Endothelial cell of umbilical vein (primary cell): ENCODE results near the gene OR2H2. TPM values are rescaled to one million over a fixed set of nuclear protein-coding genes. Genes with fewer than 3 reads are reported as not detected.

Experiments
- BruUV-seq: library from RNA; stranded (reverse); fragments of 400-500 nt; replicated peaks from 2 replicates; lab custom pipeline; 2021; lab: Mats Ljungman, UMichigan
- CTCF ChIA-PET: fragments of 300-600, 350-600 bp; sonication (Branson Sonifier 250); formaldehyde crosslinking; loops from one replicate; lab custom pipeline; 2021; ENCODE audit warnings: antibody characterized with exemption, inconsistent platforms; lab: Charles Lee
- POLR2A ChIA-PET: fragments of 300-600, 350-600 bp; sonication (Branson Sonifier 250); formaldehyde crosslinking; loops from one replicate; lab custom pipeline; 2021; ENCODE audit warnings: antibody characterized with exemption, inconsistent platforms; lab: Charles Lee
- DNase-seq: peaks from one replicate; pipeline ENCODE4 v3.0.0-alpha.2; 2011; ENCODE audit warnings: low read depth, low spot score
- FAIRE-seq: peaks from 2 replicates; lab custom pipeline; 2011; peaks lifted over from hg19 to GRCh38; lab: Jason Lieb, UNC
- H2AFZ ChIP-seq: 2 replicates; pipeline ENCODE4 v1.6.0; 2012; ENCODE audit warnings: low read depth, low read length, control low read depth, inconsistent platforms
- H3K27ac ChIP-seq: 2 replicates; pipeline ENCODE4 v1.5.1; 2011; ENCODE audit warnings: low read depth, mild to moderate bottlenecking, control low read depth, low read length, moderate library complexity; ENCODE audit not compliant: insufficient read depth
- H3K27me3 ChIP-seq, 2 experiments: 2 replicates each; pipeline versions ENCODE4 v1.6.0 to v1.6.1; 2011; ENCODE audit warnings: low read length in 2 of 2, mixed read lengths in 1 of 2; ENCODE audit not compliant: control insufficient read depth in 2 of 2, insufficient read depth in 2 of 2
- H3K36me3 ChIP-seq, 2 experiments: 2 replicates in 1 of 2; 3 replicates in 1 of 2; pipeline ENCODE4 v1.5.1; 2011; ENCODE audit warnings: low read length in 2 of 2, mild to moderate bottlenecking in 1 of 2, moderate library complexity in 1 of 2; ENCODE audit not compliant: control insufficient read depth in 2 of 2, insufficient read depth in 2 of 2; ENCODE audit errors: extremely low read depth in 1 of 2
- H3K4me1 ChIP-seq: 3 replicates; pipeline ENCODE4 v1.5.1; 2011; ENCODE audit warnings: mild to moderate bottlenecking, low read length; ENCODE audit not compliant: control insufficient read depth, insufficient read depth; ENCODE audit errors: extremely low read depth
- H3K4me2 ChIP-seq: 2 replicates; pipeline ENCODE4 v1.6.1; 2011; ENCODE audit warnings: low read length, control low read depth, mixed read lengths; ENCODE audit not compliant: insufficient read depth
- H3K4me3 ChIP-seq, 3 experiments: fragments of 200-600 bp in 1 of 3; sonication (generic), shearing (Covaris generic) in 1 of 3; replicated peaks in 1 of 3; 2 replicates each; pipeline ENCODE4 v1.5.1; 2011 to 2016; ENCODE audit warnings: control low read depth in 3 of 3, low read length in 3 of 3, mild to moderate bottlenecking in 2 of 3, inconsistent platforms in 1 of 3, low read depth in 1 of 3, moderate library complexity in 1 of 3; ENCODE audit not compliant: insufficient read depth in 1 of 3
- H3K79me2 ChIP-seq: 2 replicates; pipeline ENCODE4 v1.6.0; 2012; ENCODE audit warnings: low read length, inconsistent platforms; ENCODE audit not compliant: control insufficient read depth, insufficient read depth
- H3K9ac ChIP-seq: replicated peaks from 2 replicates; pipeline ENCODE3; 2011; ENCODE audit warnings: low read length, control low read depth; ENCODE audit not compliant: insufficient read depth; ENCODE audit errors: extremely low read depth
- H3K9me1 ChIP-seq: replicated peaks from 3 replicates; pipeline ENCODE4 v1.6.0; 2011; ENCODE audit warnings: mild to moderate bottlenecking, low read length; ENCODE audit not compliant: control insufficient read depth, insufficient read depth; ENCODE audit errors: extremely low read depth
- H3K9me3 ChIP-seq: replicated peaks from 2 replicates; pipeline ENCODE4 v1.5.1; 2012; ENCODE audit warnings: low read length, inconsistent platforms; ENCODE audit not compliant: control insufficient read depth, insufficient read depth
- H4K20me1 ChIP-seq: replicated peaks from 2 replicates; pipeline ENCODE3; 2011; ENCODE audit warnings: mild to moderate bottlenecking, low read length; ENCODE audit not compliant: control insufficient read depth, insufficient read depth; ENCODE audit errors: extremely low read depth
- GATA2 ChIP-seq: IDR thresholded peaks from 2 replicates; pipeline ENCODE4 v1.7.0; 2011; ENCODE audit warnings: low read depth, mild to moderate bottlenecking, moderate library complexity, mixed read lengths, low read length; ENCODE audit not compliant: insufficient read length, insufficient read depth
- JUN ChIP-seq: IDR thresholded peaks from 2 replicates; pipeline ENCODE4 v1.6.1; 2011; ENCODE audit warnings: borderline replicate concordance, low read depth; ENCODE audit not compliant: insufficient read length, insufficient read depth
- MYC ChIP-seq: IDR thresholded peaks from one replicate; pipeline ENCODE4 v1.6.1; 2011; ENCODE audit warnings: mild to moderate bottlenecking, low read depth, low read length
- POLR2A ChIP-seq: IDR thresholded peaks from 2 replicates; pipeline ENCODE4 v1.6.1; 2012; ENCODE audit warnings: low read depth, mild to moderate bottlenecking, control low read depth, low read length
- POLR2AphosphoS5 ChIP-seq: IDR thresholded peaks from 2 replicates; pipeline ENCODE4 v1.6.1; 2012; ENCODE audit warnings: low read depth, mild to moderate bottlenecking, control low read depth, low read length, moderate library complexity; ENCODE audit not compliant: insufficient read depth
- dilution Hi-C: fragments of 300-500 bp; cut with MboI; formaldehyde crosslinking; loops from one replicate; pipeline ENCODE4 v1.15.0; 2019; ENCODE audit warnings: low sequenced_read_pairs; ENCODE audit not compliant: extremely low pct_ligation_motif_present
- intact Hi-C: fragments of 100-400 bp; cut with micrococcal nuclease; formaldehyde crosslinking; loops from one replicate; pipeline ENCODE4 v1.10.0; 2022
- polyA plus RNA-seq, 4 experiments: library from polyadenylated mRNA; depleted of rRNA in 3 of 4; stranded (reverse) in 3 of 4; unstranded in 1 of 4; fragments of >200 nt; gene quantifications; 2 replicates each; pipeline versions ENCODE4 v1.2.1 to v1.2.3, GENCODE V29; 2011 to 2012; ENCODE audit warnings: missing spikeins in 1 of 4
- total RNA-seq: library from RNA; stranded (reverse); gene quantifications from 2 replicates; pipeline ENCODE4 v1.2.3, GENCODE V29; 2021
- TF ChIP-seq, protein P1 (sequence below): IDR thresholded peaks from 2 replicates; pipeline ENCODE4 v1.6.1; 2011; ENCODE audit not compliant: insufficient read depth, insufficient read length
- TF ChIP-seq, protein P2 (sequence below), 2 donors: IDR thresholded peaks; 1 replicate in 1 of 2; 2 replicates in 1 of 2; pipeline ENCODE4 v1.5.1; 2011; ENCODE audit warnings: low read length in 2 of 2, mild to moderate bottlenecking in 2 of 2, moderate library complexity in 2 of 2, control low read depth in 1 of 2, inconsistent platforms in 1 of 2, low read depth in 1 of 2; ENCODE audit not compliant: insufficient read depth in 1 of 2; ENCODE audit errors: extremely low read depth in 1 of 2

Gene OR2H2
- total and polyA plus RNA-seq, 2 donors (not counting 3 experiments of a cell fraction or from before 2014, with no cell fraction given) = not detected

DNA sequence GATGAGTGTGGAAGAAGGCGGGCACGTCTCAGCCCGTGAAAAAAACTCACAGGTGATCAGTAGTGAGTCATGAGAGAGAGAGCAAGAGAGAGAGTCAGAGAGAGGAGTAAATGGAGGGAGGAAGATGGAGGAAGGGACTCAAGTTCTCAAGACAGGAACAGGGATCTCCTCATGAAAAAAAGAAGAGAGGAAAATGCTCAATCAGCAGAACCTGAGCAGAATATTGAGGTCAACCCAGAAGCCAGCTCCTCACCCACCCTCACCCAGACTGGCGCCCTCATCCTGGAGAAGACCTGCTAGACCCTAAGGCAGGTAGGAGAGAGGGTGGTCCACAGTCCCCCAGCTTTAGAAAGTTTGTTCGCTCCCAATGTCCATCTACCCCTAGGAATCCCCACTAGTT is 30.2 kb upstream of the OR2H2 start:
- no peak for DNase-seq
- dilution Hi-C loops (no loop called here), intact Hi-C loops (no loop called here)
- BruUV-seq = no TSS peak
- CTCF ChIA-PET = no interaction called here
- Histone ChIP-seq H3K9me3 (no peaks in the 10 kb centered on the region), H3K9me1 (no peaks in the 10 kb centered on the region), H3K4me1 (no peaks in the 10 kb centered on the region), H2AFZ (no peak overlapping the region), H3K36me3 (no peaks in the 10 kb centered on the region), H3K4me3 (no peak overlapping the region), H3K79me2 (no peaks in the 10 kb centered on the region), H3K4me2 (no peak overlapping the region), H4K20me1 (no peaks in the 10 kb centered on the region), H3K27ac (no peak overlapping the region), H3K27me3 (peaks cover 26 to 36% of the 10 kb centered on the region in 2 experiments), H3K9ac (no peak overlapping the region)
- no peak for FAIRE-seq
- POLR2A ChIA-PET = no interaction called here
- TF ChIP-seq, protein P1, sequence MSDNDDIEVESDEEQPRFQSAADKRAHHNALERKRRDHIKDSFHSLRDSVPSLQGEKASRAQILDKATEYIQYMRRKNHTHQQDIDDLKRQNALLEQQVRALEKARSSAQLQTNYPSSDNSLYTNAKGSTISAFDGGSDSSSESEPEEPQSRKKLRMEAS = no peak
- TF ChIP-seq POLR2AphosphoS5 (no peak), GATA2 (no peak), JUN (no peak), POLR2A (no peak), MYC (no peak)
- TF ChIP-seq, protein P2, sequence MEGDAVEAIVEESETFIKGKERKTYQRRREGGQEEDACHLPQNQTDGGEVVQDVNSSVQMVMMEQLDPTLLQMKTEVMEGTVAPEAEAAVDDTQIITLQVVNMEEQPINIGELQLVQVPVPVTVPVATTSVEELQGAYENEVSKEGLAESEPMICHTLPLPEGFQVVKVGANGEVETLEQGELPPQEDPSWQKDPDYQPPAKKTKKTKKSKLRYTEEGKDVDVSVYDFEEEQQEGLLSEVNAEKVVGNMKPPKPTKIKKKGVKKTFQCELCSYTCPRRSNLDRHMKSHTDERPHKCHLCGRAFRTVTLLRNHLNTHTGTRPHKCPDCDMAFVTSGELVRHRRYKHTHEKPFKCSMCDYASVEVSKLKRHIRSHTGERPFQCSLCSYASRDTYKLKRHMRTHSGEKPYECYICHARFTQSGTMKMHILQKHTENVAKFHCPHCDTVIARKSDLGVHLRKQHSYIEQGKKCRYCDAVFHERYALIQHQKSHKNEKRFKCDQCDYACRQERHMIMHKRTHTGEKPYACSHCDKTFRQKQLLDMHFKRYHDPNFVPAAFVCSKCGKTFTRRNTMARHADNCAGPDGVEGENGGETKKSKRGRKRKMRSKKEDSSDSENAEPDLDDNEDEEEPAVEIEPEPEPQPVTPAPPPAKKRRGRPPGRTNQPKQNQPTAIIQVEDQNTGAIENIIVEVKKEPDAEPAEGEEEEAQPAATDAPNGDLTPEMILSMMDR (IDR thresholded peaks at IDR 0.05; ENCODE audit: extremely low read depth in 1 of 2, insufficient read depth in 1 of 2, low read depth in 1 of 2, low read length in 2 of 2) = no peak
